GM12892 (cell line): ENCODE results near the gene ELL3.

Source experiments
- POLR2A ChIP-seq: IDR thresholded peaks from 2 replicates; pipeline ENCODE4 v1.6.1; 2011; ENCODE audit warnings: low read depth, low read length, control low read depth
- POLR2AphosphoS5 ChIP-seq: IDR thresholded peaks from 2 replicates; pipeline ENCODE4 v1.6.1; 2011; ENCODE audit warnings: low read depth, low read length, control low read depth

GRCh38 chr15:43763819-43764446 is 12.8 kb downstream of the ELL3 start:
- TF ChIP-seq POLR2A (no peak), POLR2AphosphoS5 (no peak)
